Stimulated activated CD4-positive, alpha-beta T cell treated with anti-CD3 and anti-CD28 coated beads, Interleukin-15, amount 100 ng/mL, for 1 hour (primary cell): Measurements from ENCODE around the gene DENND4A.

ENCODE experiments used
- DNase-seq, 2 donors: peaks; one replicate each; pipeline ENCODE4 v3.0.0-alpha.2; 2020; ENCODE audit warnings: low read depth in 1 of 2, low spot score in 1 of 2

The DENND4A gene

GRCh38 chr15:65792138-65792987 is at the start of gene DENND4A:
Gene DENND4A (minus strand): TSS chr15:65792293. CDS start chr15:65756450, 35,843 bp downstream.
- DNase-seq, result peak; percentile 97 to 98

- DNase-seq, result no peak
Measured at GRCh38 chr15:65841121-65841930, 49.2 kb upstream of the DENND4A start.

- DNase-seq, result no peak
Measured at GRCh38 chr15:65839985-65840384, 47.9 kb upstream of the DENND4A start.

- DNase-seq, result no peak
Measured at GRCh38 chr15:65839354-65839901, 47.3 kb upstream of the DENND4A start.

GRCh38 chr15:65837301-65838294 is 45.5 kb upstream of the DENND4A start:
- DNase-seq, result no peak

- DNase-seq, result no peak
Measured at GRCh38 chr15:65836665-65837064, 44.6 kb upstream of the DENND4A start.

- no peak for DNase-seq
Measured at GRCh38 chr15:65835447-65835846, 43.4 kb upstream of the DENND4A start.

GRCh38 chr15:65834603-65835282 is 42.6 kb upstream of the DENND4A start:
- no peak for DNase-seq

GRCh38 chr15:65833501-65834205 is 41.6 kb upstream of the DENND4A start:
- DNase-seq, result peak in 1 of 2 donors; percentile 13

GRCh38 chr15:65832549-65833364 is 40.7 kb upstream of the DENND4A start:
- DNase-seq, result peak; percentile 7 to 19

- DNase-seq, result no peak
Measured at GRCh38 chr15:65829130-65829764, 37.2 kb upstream of the DENND4A start.

- no peak for DNase-seq
Measured at GRCh38 chr15:65828585-65828984, 36.5 kb upstream of the DENND4A start.

GRCh38 chr15:65827065-65827464 is 35.0 kb upstream of the DENND4A start:
- no peak for DNase-seq

- no peak for DNase-seq
Measured at GRCh38 chr15:65824941-65825544, 33.0 kb upstream of the DENND4A start.

- no peak for DNase-seq
Measured at GRCh38 chr15:65824031-65824743, 32.1 kb upstream of the DENND4A start.

GRCh38 chr15:65822316-65822715 is 30.2 kb upstream of the DENND4A start:
- no peak for DNase-seq

GRCh38 chr15:65821070-65821469 is 29.0 kb upstream of the DENND4A start:
- no peak for DNase-seq
